ENCODE data around the gene SMG6.

SMG6 gene

GRCh38 chr17:2207815-2208515, 95.6 kb downstream of the SMG6 start:
- no peaks in the 10 kb centered on the region for H3K9me3 ChIP-seq (ENCODE audit: insufficient read depth, low read length)
- H3K4me3 ChIP-seq (ENCODE audit: low read length): no peak overlapping the region
- no peaks in the 10 kb centered on the region for H3K79me2 ChIP-seq (ENCODE audit: low read length)
- H3K4me2 ChIP-seq (ENCODE audit: low read length): no peak overlapping the region
- H3K36me3 ChIP-seq (replicated peaks; ENCODE audit: low read depth, low read length): no peaks in the 10 kb centered on the region
- TF ChIP-seq EZH2phosphoT487 (IDR thresholded peaks at IDR 0.05; ENCODE audit: low read depth): no peak
- TF ChIP-seq CTCF (IDR thresholded peaks at IDR 0.05; ENCODE audit: low read depth, low read length): no peak
- no peak overlapping the region for H3K9ac ChIP-seq (ENCODE audit: low read length)
- H2AFZ ChIP-seq (ENCODE audit: low read depth, low read length): no peak overlapping the region
- H3K4me1 ChIP-seq (ENCODE audit: low read length): no peaks in the 10 kb centered on the region
- H3K27me3 ChIP-seq (ENCODE audit: low read depth, low read length): no peaks in the 10 kb centered on the region
- H4K20me1 ChIP-seq (ENCODE audit: insufficient read depth, low read length): no peaks in the 10 kb centered on the region
- no peak overlapping the region for H3K27ac ChIP-seq (ENCODE audit: low read length)

GRCh38 chr17:2204393-2204792, 99.2 kb downstream of the SMG6 start:
- Histone ChIP-seq H3K9me3 (ENCODE audit: insufficient read depth, low read length) (no peaks in the 10 kb centered on the region), H3K79me2 (ENCODE audit: low read length) (no peaks in the 10 kb centered on the region), H2AFZ (ENCODE audit: low read depth, low read length) (no peak overlapping the region), H3K9ac (ENCODE audit: low read length) (no peak overlapping the region), H3K4me1 (ENCODE audit: low read length) (no peaks in the 10 kb centered on the region), H3K4me3 (ENCODE audit: low read length) (no peak overlapping the region), H4K20me1 (ENCODE audit: insufficient read depth, low read length) (no peaks in the 10 kb centered on the region), H3K27ac (ENCODE audit: low read length) (no peak overlapping the region), H3K27me3 (ENCODE audit: low read depth, low read length) (no peaks in the 10 kb centered on the region), H3K36me3 (replicated peaks; ENCODE audit: low read depth, low read length) (no peaks in the 10 kb centered on the region), H3K4me2 (ENCODE audit: low read length) (no peak overlapping the region)
- TF ChIP-seq EZH2phosphoT487 (IDR thresholded peaks at IDR 0.05; ENCODE audit: low read depth) (no peak), CTCF (IDR thresholded peaks at IDR 0.05; ENCODE audit: low read depth, low read length) (no peak)

GRCh38 chr17:2203818-2204217, 99.8 kb downstream of the SMG6 start:
- Histone ChIP-seq H3K9ac (ENCODE audit: low read length) (no peak overlapping the region), H3K4me1 (ENCODE audit: low read length) (no peaks in the 10 kb centered on the region), H3K27me3 (ENCODE audit: low read depth, low read length) (no peaks in the 10 kb centered on the region), H3K4me2 (ENCODE audit: low read length) (no peak overlapping the region), H2AFZ (ENCODE audit: low read depth, low read length) (no peak overlapping the region), H4K20me1 (ENCODE audit: insufficient read depth, low read length) (no peaks in the 10 kb centered on the region), H3K79me2 (ENCODE audit: low read length) (no peaks in the 10 kb centered on the region), H3K36me3 (replicated peaks; ENCODE audit: low read depth, low read length) (no peaks in the 10 kb centered on the region), H3K27ac (ENCODE audit: low read length) (no peak overlapping the region), H3K4me3 (ENCODE audit: low read length) (no peak overlapping the region), H3K9me3 (ENCODE audit: insufficient read depth, low read length) (no peaks in the 10 kb centered on the region)
- TF ChIP-seq CTCF (IDR thresholded peaks at IDR 0.05; ENCODE audit: low read depth, low read length) (no peak), EZH2phosphoT487 (IDR thresholded peaks at IDR 0.05; ENCODE audit: low read depth) (no peak)

GRCh38 chr17:2202996-2203575, 100.5 kb downstream of the SMG6 start:
- Histone ChIP-seq H3K79me2 (ENCODE audit: low read length) (no peaks in the 10 kb centered on the region), H3K9me3 (ENCODE audit: insufficient read depth, low read length) (no peaks in the 10 kb centered on the region), H2AFZ (ENCODE audit: low read depth, low read length) (no peak overlapping the region), H3K4me2 (ENCODE audit: low read length) (no peak overlapping the region), H3K27me3 (ENCODE audit: low read depth, low read length) (no peaks in the 10 kb centered on the region), H3K27ac (ENCODE audit: low read length) (no peak overlapping the region), H3K4me3 (ENCODE audit: low read length) (no peak overlapping the region), H3K36me3 (replicated peaks; ENCODE audit: low read depth, low read length) (no peaks in the 10 kb centered on the region), H3K4me1 (ENCODE audit: low read length) (no peaks in the 10 kb centered on the region), H3K9ac (ENCODE audit: low read length) (no peak overlapping the region), H4K20me1 (ENCODE audit: insufficient read depth, low read length) (no peaks in the 10 kb centered on the region)
- TF ChIP-seq CTCF (IDR thresholded peaks at IDR 0.05; ENCODE audit: low read depth, low read length): no peak
- no peak for TF ChIP-seq EZH2phosphoT487 (IDR thresholded peaks at IDR 0.05; ENCODE audit: low read depth)
